ENCODE measurements around the gene E4F1. TPM values are rescaled to one million over a fixed set of nuclear protein-coding genes. Genes with fewer than 3 reads are reported as not detected.

E4F1 gene
- total and polyA plus RNA-seq, 4 donors = 12.9 to 75.7 (median 19.4) TPM

DNA sequence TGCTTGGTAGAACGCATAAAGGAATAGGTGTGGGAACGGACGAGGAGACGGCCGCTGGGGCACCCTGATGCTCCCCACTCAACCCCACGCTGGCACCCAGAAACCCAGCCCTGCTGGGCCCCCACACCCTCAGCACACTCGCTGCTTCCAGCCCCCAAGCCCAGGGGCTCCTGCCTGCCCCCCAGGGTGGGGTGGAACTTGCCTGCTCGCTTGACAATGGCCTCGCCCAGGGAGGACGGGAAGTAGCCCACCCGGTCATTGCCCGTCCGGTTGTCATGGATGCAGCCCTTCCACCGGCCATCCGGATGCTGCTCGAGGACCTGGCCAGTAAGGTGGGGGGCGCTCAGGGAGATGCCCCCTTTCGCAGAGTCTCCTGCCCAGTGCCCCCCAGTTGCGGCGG, 36.9 kb upstream of the E4F1 start:
- no peak for DNase-seq
- Histone ChIP-seq H3K9me3 (ENCODE audit: control insufficient read depth, low read length) (no peaks in the 10 kb centered on the region), H3K27ac (ENCODE audit: low read depth in 1 of 2, low read length in 2 of 2) (no peak overlapping the region), H3K4me3 (ENCODE audit: low read length in 2 of 2) (no peak overlapping the region), H3K27me3 (ENCODE audit: control insufficient read depth in 1 of 2, insufficient read depth in 2 of 2, low read length in 1 of 2) (no peaks in the 10 kb centered on the region), H3K4me1 (ENCODE audit: control insufficient read depth in 1 of 2, insufficient read depth in 2 of 2, low read length in 2 of 2) (no peaks in the 10 kb centered on the region), H3K36me3 (ENCODE audit: control insufficient read depth in 1 of 2, insufficient read depth in 2 of 2, low read length in 1 of 2) (no peaks in the 10 kb centered on the region)
- ATAC-seq (ENCODE audit: low FRiP score) = no peak
- intact Hi-C loops (cut with DNase I) = no loop called here
- WGBS, 2 donors = 90 to 91% methylated on average over 19 to 20 of the region's 20 CpGs

GRCh38 chr16:2187212-2187611, 36.2 kb upstream of the E4F1 start:
- intact Hi-C loops (cut with DNase I) = no loop called here
- Histone ChIP-seq H3K36me3 (ENCODE audit: control insufficient read depth in 1 of 2, insufficient read depth in 2 of 2, low read length in 1 of 2) (no peaks in the 10 kb centered on the region), H3K27ac (ENCODE audit: low read depth in 1 of 2, low read length in 2 of 2) (no peak overlapping the region), H3K4me3 (ENCODE audit: low read length in 2 of 2) (no peak overlapping the region), H3K9me3 (ENCODE audit: control insufficient read depth, low read length) (no peaks in the 10 kb centered on the region), H3K4me1 (ENCODE audit: control insufficient read depth in 1 of 2, insufficient read depth in 2 of 2, low read length in 2 of 2) (no peaks in the 10 kb centered on the region), H3K27me3 (ENCODE audit: control insufficient read depth in 1 of 2, insufficient read depth in 2 of 2, low read length in 1 of 2) (no peaks in the 10 kb centered on the region)
- ATAC-seq (ENCODE audit: low FRiP score) (no peak), DNase-seq (no peak)
- WGBS, 2 donors = 82 to 83% methylated on average over 17 of the region's 17 CpGs

DNA sequence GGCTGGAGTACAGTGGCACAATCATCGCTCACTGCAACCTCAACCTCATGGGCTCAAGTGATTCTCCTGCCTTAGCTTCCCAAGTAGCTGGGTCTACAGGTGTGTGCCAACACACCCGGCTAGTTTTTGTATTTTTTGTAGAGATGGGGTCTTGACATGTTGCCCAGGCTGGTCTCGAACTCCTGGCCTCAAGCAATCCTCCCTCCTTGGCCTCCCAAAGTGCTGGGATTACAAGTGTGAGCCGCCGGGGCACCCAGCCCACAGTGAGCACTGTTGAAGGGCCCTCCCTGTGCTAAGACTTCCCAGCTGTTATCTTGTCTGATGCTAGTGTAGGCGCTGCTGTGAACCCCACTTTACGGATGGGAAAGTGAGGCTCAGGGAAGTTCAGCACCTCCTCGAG, 35.0 kb upstream of the E4F1 start:
- DNase-seq = no peak
- intact Hi-C loops (cut with DNase I) = no loop called here
- ATAC-seq (ENCODE audit: low FRiP score) = no peak
- H3K4me3 ChIP-seq (ENCODE audit: low read length in 2 of 2) = no peak overlapping the region
- H3K9me3 ChIP-seq (ENCODE audit: control insufficient read depth, low read length) = no peaks in the 10 kb centered on the region
- no peak overlapping the region for H3K27ac ChIP-seq (ENCODE audit: low read depth in 1 of 2, low read length in 2 of 2)
- WGBS, 2 donors = 91 to 94% methylated on average over 8 of the region's 8 CpGs
- H3K27me3 ChIP-seq (ENCODE audit: control insufficient read depth in 1 of 2, insufficient read depth in 2 of 2, low read length in 1 of 2) = no peaks in the 10 kb centered on the region
- H3K36me3 ChIP-seq (ENCODE audit: control insufficient read depth in 1 of 2, insufficient read depth in 2 of 2, low read length in 1 of 2) = no peaks in the 10 kb centered on the region
- no peaks in the 10 kb centered on the region for H3K4me1 ChIP-seq (ENCODE audit: control insufficient read depth in 1 of 2, insufficient read depth in 2 of 2, low read length in 2 of 2)

DNA sequence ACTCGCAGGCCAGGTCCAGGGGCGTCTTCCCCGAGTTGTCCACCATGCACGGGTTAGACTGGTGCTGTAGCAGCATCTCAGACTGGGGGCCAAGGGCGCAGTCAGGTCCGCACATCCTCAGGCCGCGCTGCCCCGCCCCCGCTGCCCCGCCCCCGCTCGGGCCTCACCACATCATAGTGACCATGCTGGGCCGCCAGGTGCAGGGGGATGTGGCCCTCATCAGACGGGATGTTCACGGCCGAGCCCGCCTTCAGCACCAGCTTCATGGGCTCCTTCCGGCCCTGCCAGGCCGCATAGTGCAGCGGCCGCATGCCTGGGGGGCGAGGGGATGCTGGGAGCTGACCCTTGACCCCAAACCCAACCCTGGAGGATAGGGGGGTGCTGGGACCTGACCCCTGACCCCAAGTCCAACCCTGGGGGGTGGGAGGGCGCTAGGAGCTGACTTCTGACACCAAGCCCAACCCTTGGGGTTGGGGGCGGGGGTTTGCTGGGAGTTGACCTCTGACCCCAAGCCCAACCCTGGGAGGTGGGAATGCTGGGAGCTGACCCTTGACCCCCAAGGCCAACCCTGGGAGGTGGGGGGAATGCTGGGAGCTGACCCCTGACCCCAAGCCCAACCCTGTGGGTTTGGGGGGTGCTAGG, 34.0 kb upstream of the E4F1 start:
- Histone ChIP-seq H3K4me3 (ENCODE audit: low read length in 2 of 2) (no peak overlapping the region), H3K27ac (ENCODE audit: low read depth in 1 of 2, low read length in 2 of 2) (no peak overlapping the region), H3K36me3 (ENCODE audit: control insufficient read depth in 1 of 2, insufficient read depth in 2 of 2, low read length in 1 of 2) (no peaks in the 10 kb centered on the region), H3K27me3 (ENCODE audit: control insufficient read depth in 1 of 2, insufficient read depth in 2 of 2, low read length in 1 of 2) (no peaks in the 10 kb centered on the region), H3K4me1 (ENCODE audit: control insufficient read depth in 1 of 2, insufficient read depth in 2 of 2, low read length in 2 of 2) (no peaks in the 10 kb centered on the region), H3K9me3 (ENCODE audit: control insufficient read depth, low read length) (no peaks in the 10 kb centered on the region)
- ATAC-seq (ENCODE audit: low FRiP score) = no peak
- intact Hi-C loops (cut with DNase I) = no loop called here
- WGBS, 2 donors = 86 to 88% methylated on average over 25 of the region's 25 CpGs
- DNase-seq = no peak

- Histone ChIP-seq H3K4me3 (ENCODE audit: low read length in 2 of 2) (no peak overlapping the region), H3K27me3 (ENCODE audit: control insufficient read depth in 1 of 2, insufficient read depth in 2 of 2, low read length in 1 of 2) (no peaks in the 10 kb centered on the region), H3K4me1 (ENCODE audit: control insufficient read depth in 1 of 2, insufficient read depth in 2 of 2, low read length in 2 of 2) (no peaks in the 10 kb centered on the region), H3K9me3 (ENCODE audit: control insufficient read depth, low read length) (no peaks in the 10 kb centered on the region), H3K27ac (ENCODE audit: low read depth in 1 of 2, low read length in 2 of 2) (no peak overlapping the region), H3K36me3 (ENCODE audit: control insufficient read depth in 1 of 2, insufficient read depth in 2 of 2, low read length in 1 of 2) (no peaks in the 10 kb centered on the region)
- intact Hi-C loops (cut with DNase I) = no loop called here
- ATAC-seq (ENCODE audit: low FRiP score) (no peak), DNase-seq (no peak)
- 78 to 81% methylated on average over 24 of the region's 24 CpGs for WGBS, 2 donors
Measured at GRCh38 chr16:2190002-2190658, 33.3 kb upstream of the E4F1 start.

DNA sequence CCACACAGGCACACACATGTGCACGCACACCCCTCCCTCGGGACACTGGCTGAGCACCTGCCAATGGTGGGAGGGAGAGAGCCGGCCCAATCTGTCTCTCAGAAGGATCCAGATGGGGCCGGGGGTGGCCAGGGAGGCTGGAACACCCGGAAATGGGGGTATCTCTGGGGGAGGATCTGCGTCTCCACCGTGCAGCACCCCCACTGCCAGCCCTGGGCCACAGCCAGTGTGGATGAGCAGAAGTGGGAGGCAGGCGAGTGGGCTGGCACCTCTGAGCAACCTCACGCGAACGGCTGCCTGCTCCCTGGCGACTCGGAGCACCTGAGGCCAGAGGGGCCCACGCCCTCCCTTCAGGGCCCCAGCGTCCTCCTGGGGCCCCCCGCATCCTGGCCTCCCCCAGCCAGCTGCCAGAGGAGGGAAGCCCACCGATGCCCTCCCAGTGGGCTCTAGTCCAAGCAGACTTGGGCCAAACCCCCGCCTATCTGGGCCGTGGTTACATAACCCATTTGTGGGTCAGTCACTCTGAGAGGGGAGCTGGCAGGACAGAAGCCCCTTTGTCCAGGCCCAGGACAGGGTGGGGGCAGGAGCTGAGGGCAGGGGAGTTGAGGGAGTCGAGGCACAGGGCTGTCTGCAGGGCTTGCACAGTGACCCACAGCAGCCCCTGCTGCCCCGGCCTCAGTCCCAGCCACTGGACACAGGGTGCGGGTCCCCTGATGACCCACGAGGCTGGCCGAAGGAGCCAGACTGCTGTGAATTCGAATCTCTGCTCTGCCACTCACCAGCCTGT, 32.5 kb upstream of the E4F1 start:
- no peak for ATAC-seq (ENCODE audit: low FRiP score)
- no peak overlapping the region for H3K27ac ChIP-seq (ENCODE audit: low read depth in 1 of 2, low read length in 2 of 2)
- H3K4me3 ChIP-seq (ENCODE audit: low read length in 2 of 2) = no peak overlapping the region
- no peaks in the 10 kb centered on the region for H3K9me3 ChIP-seq (ENCODE audit: control insufficient read depth, low read length)
- no peaks in the 10 kb centered on the region for H3K36me3 ChIP-seq (ENCODE audit: control insufficient read depth in 1 of 2, insufficient read depth in 2 of 2, low read length in 1 of 2)
- DNase-seq = no peak
- no peaks in the 10 kb centered on the region for H3K27me3 ChIP-seq (ENCODE audit: control insufficient read depth in 1 of 2, insufficient read depth in 2 of 2, low read length in 1 of 2)
- 67 to 76% methylated on average over 24 to 25 of the region's 25 CpGs for WGBS, 2 donors
- no peaks in the 10 kb centered on the region for H3K4me1 ChIP-seq (ENCODE audit: control insufficient read depth in 1 of 2, insufficient read depth in 2 of 2, low read length in 2 of 2)
- intact Hi-C loops (cut with DNase I) = no loop called here

- DNase-seq (no peak), ATAC-seq (ENCODE audit: low FRiP score) (no peak)
- no peaks in the 10 kb centered on the region for H3K27me3 ChIP-seq (ENCODE audit: control insufficient read depth in 1 of 2, insufficient read depth in 2 of 2, low read length in 1 of 2)
- no peaks in the 10 kb centered on the region for H3K9me3 ChIP-seq (ENCODE audit: control insufficient read depth, low read length)
- intact Hi-C loops (cut with DNase I) = no loop called here
- no peaks in the 10 kb centered on the region for H3K4me1 ChIP-seq (ENCODE audit: control insufficient read depth in 1 of 2, insufficient read depth in 2 of 2, low read length in 2 of 2)
- 39 to 56% methylated on average over 11 of the region's 11 CpGs for WGBS, 2 donors
- no peaks in the 10 kb centered on the region for H3K36me3 ChIP-seq (ENCODE audit: control insufficient read depth in 1 of 2, insufficient read depth in 2 of 2, low read length in 1 of 2)
- H3K27ac ChIP-seq (ENCODE audit: low read depth in 1 of 2, low read length in 2 of 2) = no peak overlapping the region
- no peak overlapping the region for H3K4me3 ChIP-seq (ENCODE audit: low read length in 2 of 2)
Measured at GRCh38 chr16:2191446-2191706, 32.0 kb upstream of the E4F1 start.

GRCh38 chr16:2194166-2194834, 29.1 kb upstream of the E4F1 start:
- no peak for ATAC-seq (ENCODE audit: low FRiP score)
- H3K9me3 ChIP-seq (ENCODE audit: control insufficient read depth, low read length) = no peaks in the 10 kb centered on the region
- no peaks in the 10 kb centered on the region for H3K4me1 ChIP-seq (ENCODE audit: control insufficient read depth in 1 of 2, insufficient read depth in 2 of 2, low read length in 2 of 2)
- no peak overlapping the region for H3K27ac ChIP-seq (ENCODE audit: low read depth in 1 of 2, low read length in 2 of 2)
- no peak overlapping the region for H3K4me3 ChIP-seq (ENCODE audit: low read length in 2 of 2)
- no peaks in the 10 kb centered on the region for H3K27me3 ChIP-seq (ENCODE audit: control insufficient read depth in 1 of 2, insufficient read depth in 2 of 2, low read length in 1 of 2)
- 67 to 73% methylated on average over 15 to 16 of the region's 16 CpGs for WGBS, 2 donors
- no peaks in the 10 kb centered on the region for H3K36me3 ChIP-seq (ENCODE audit: control insufficient read depth in 1 of 2, insufficient read depth in 2 of 2, low read length in 1 of 2)
- intact Hi-C loops (cut with DNase I) = no loop called here
- no peak for DNase-seq

All from aorta (tissue), 5 donors.